Ectodermal cell (in vitro differentiated cells): ENCODE data around the gene PRKCH.

Experiments
- H3K27ac ChIP-seq: 2 replicates; pipeline ENCODE4 v1.7.0; 2013; ENCODE audit warnings: mild to moderate bottlenecking, low read depth, low read length; ENCODE audit not compliant: insufficient read depth, poor library complexity, severe bottlenecking
- H3K27me3 ChIP-seq: 2 replicates; pipeline ENCODE4 v1.7.0; 2013; ENCODE audit warnings: mild to moderate bottlenecking, low read length; ENCODE audit not compliant: insufficient read depth, control insufficient read depth, poor library complexity, severe bottlenecking
- H3K36me3 ChIP-seq: one replicate; pipeline ENCODE4 v1.7.0; 2013; ENCODE audit warnings: low read length; ENCODE audit not compliant: control insufficient read depth, insufficient read depth
- H3K4me1 ChIP-seq: one replicate; pipeline ENCODE4 v1.7.0; 2013; ENCODE audit warnings: low read length; ENCODE audit not compliant: control insufficient read depth, insufficient read depth
- H3K4me3 ChIP-seq: 2 replicates; pipeline ENCODE4 v1.7.0; 2013; ENCODE audit warnings: low read depth, low read length, control low read depth; ENCODE audit not compliant: insufficient read depth
- H3K9me3 ChIP-seq: 2 replicates; pipeline ENCODE4 v1.7.0; 2013; ENCODE audit warnings: mild to moderate bottlenecking, low read length, moderate library complexity; ENCODE audit not compliant: control insufficient read depth
- WGBS, 2 experiments: methylation state at CpG; one replicate each; pipeline ENCODE4 v1.1.7; 2013; ENCODE audit warnings: missing lambda C conversion rate in 2 of 2; 5-methylcytosine and 5-hydroxymethylcytosine counted together

The PRKCH gene

DNA sequence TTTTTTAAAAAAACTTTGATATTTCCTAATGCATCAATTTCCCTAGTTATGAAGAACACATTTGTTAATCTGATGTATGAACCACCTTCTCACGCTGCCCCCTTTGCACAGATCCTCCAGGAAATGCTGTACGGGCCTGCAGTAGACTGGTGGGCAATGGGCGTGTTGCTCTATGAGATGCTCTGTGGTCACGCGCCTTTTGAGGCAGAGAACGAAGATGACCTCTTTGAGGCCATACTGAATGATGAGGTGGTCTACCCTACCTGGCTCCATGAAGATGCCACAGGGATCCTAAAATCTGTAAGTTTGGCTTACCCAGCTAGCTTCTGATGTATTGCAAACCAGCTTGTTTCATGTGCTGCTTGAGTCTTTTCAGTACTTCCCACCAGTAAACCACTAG lies 208.9 kb downstream of the PRKCH start:
- no peaks in the 10 kb centered on the region for H3K9me3 ChIP-seq
- 80 to 81% methylated on average over 6 of the region's 6 CpGs for WGBS, 2 experiments

DNA sequence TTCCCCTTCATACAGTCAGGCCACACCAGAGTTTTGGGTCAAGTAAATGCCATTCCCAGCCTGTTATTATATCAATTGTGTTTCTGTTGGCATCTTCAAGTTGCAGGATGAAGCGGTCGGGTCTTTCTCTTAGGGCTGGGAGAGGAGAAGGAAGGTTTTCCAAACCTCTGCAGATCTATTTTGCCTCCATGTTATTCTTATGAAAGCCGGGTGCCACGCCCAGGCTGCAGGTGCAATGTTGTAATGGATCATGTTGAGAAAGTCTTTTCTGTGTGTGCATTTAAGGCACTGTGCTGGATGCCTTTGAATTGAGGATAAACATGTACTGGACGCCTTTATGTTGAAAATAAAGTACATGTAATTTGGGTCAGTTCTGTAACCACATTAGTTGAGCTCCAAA lies 209.5 kb downstream of the PRKCH start:
- Histone ChIP-seq H3K36me3 (no peaks in the 10 kb centered on the region), H3K27me3 (no peaks in the 10 kb centered on the region), H3K4me3 (no peak overlapping the region), H3K27ac (no peak overlapping the region), H3K4me1 (no peaks in the 10 kb centered on the region), H3K9me3 (no peaks in the 10 kb centered on the region)
- WGBS, 2 experiments: 88 to 94% methylated on average over 5 of the region's 5 CpGs

More for the DNA sequence above, 208.9 kb downstream of the PRKCH start:
- H3K4me3 ChIP-seq: no peak overlapping the region
- H3K27ac ChIP-seq: no peak overlapping the region
- H3K4me1 ChIP-seq: no peaks in the 10 kb centered on the region
- H3K27me3 ChIP-seq: no peaks in the 10 kb centered on the region
- no peaks in the 10 kb centered on the region for H3K36me3 ChIP-seq

- H3K36me3 ChIP-seq: no peaks in the 10 kb centered on the region
- H3K27ac ChIP-seq: no peak overlapping the region
- no peaks in the 10 kb centered on the region for H3K9me3 ChIP-seq
- 74 to 77% methylated on average over 5 of the region's 5 CpGs for WGBS, 2 experiments
- H3K4me3 ChIP-seq: no peak overlapping the region
- H3K27me3 ChIP-seq: no peaks in the 10 kb centered on the region
- no peaks in the 10 kb centered on the region for H3K4me1 ChIP-seq
These were observed 210.2 kb downstream of the PRKCH start for GRCh38 chr14:61531465-61532122.

DNA sequence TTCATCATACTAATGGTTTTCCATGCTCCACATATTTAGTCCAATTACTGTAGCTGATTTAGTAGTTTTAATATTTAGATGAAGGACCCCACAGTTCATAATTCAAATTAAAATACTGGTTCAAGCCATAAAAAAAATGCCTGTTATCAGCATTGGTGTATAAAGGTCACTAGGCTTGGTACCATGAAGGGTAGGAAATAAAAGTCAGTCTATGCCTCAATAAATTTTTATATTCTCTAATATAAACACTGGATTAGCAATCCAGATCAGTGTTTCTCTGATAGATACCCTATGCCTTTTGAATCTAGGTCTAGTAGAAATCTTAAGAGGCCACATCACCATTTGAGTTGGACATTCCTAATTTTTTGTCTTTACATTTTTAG lies 210.7 kb downstream of the PRKCH start:
- H3K36me3 ChIP-seq: no peaks in the 10 kb centered on the region
- H3K27ac ChIP-seq: no peak overlapping the region
- H3K27me3 ChIP-seq: no peaks in the 10 kb centered on the region
- no peaks in the 10 kb centered on the region for H3K4me1 ChIP-seq
- H3K9me3 ChIP-seq: no peaks in the 10 kb centered on the region
- no peak overlapping the region for H3K4me3 ChIP-seq

GRCh38 chr14:61532763-61533162 lies 211.4 kb downstream of the PRKCH start:
- Histone ChIP-seq H3K4me3 (no peak overlapping the region), H3K27me3 (no peaks in the 10 kb centered on the region), H3K27ac (no peak overlapping the region), H3K9me3 (no peaks in the 10 kb centered on the region), H3K4me1 (no peaks in the 10 kb centered on the region), H3K36me3 (no peaks in the 10 kb centered on the region)
- 75 to 77% methylated on average over 6 of the region's 6 CpGs for WGBS, 2 experiments

DNA sequence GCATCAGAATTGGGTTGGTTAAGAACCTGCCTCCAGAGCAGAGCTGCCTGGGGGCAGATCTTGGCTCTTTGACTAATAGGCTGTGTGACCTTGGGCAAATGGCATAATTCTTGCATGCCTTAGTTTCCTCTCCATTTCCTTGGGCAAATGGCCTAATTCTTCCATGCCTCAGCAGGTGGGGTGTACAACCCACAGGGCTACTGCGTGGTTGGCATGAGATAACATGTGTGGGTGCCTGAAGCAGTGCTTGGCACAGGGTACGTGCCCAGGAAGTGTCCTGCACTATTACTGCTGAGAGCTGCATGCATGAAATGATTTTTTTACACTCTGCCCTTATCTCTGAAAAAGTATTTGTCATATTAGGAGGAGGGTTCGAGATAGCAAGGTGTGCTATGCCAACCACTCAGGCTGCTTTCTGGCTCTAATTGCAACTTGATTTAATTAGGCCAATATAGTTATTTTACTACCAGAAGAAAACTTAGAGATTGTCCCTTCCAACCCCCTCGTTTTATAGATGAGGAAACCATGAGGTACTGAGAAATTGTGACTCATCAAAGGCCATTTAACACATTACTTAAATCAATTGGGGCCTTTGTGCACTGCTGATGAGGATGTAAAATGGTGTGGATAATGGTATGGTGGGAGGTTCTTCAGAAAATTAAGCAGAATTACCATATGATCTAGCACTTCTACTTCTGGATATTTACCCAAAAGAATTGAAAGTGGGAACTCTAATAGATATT lies 212.3 kb downstream of the PRKCH start:
- Histone ChIP-seq H3K9me3 (no peaks in the 10 kb centered on the region), H3K36me3 (no peaks in the 10 kb centered on the region), H3K27me3 (no peaks in the 10 kb centered on the region), H3K27ac (no peak overlapping the region), H3K4me3 (no peak overlapping the region), H3K4me1 (no peaks in the 10 kb centered on the region)
- 90% methylated on average over 2 to 4 of the region's 4 CpGs for WGBS, 2 experiments

DNA sequence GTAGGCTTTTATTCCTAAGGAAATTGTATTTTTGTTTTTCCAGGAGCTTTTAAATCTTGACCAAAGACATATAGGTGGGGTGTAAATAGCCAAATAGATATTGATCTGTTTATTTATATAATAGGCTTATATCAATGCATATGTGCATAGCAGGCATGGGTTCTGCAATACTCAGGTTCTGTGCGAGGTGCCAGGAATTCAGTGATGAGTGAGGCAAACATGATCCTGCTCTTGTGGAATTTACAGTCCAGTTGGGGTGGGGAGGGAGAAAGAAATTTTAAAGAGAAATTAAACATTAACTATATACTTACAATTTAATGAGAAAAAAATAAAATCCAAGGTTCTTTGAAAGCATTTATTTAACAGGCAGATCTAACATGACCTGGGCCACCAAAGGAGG lies 213.7 kb downstream of the PRKCH start:
- H3K4me1 ChIP-seq: no peaks in the 10 kb centered on the region
- H3K4me3 ChIP-seq: no peak overlapping the region
- no peaks in the 10 kb centered on the region for H3K27me3 ChIP-seq
- H3K27ac ChIP-seq: no peak overlapping the region
- H3K9me3 ChIP-seq: no peaks in the 10 kb centered on the region
- no peaks in the 10 kb centered on the region for H3K36me3 ChIP-seq
- 89 to 100% methylated on average over 1 of the region's 1 CpG for WGBS, 2 experiments

- H3K4me1 ChIP-seq: no peaks in the 10 kb centered on the region
- H3K9me3 ChIP-seq: no peaks in the 10 kb centered on the region
- 96 to 97% methylated on average over 4 of the region's 4 CpGs for WGBS, 2 experiments
- H3K27ac ChIP-seq: no peak overlapping the region
- no peaks in the 10 kb centered on the region for H3K27me3 ChIP-seq
- H3K4me3 ChIP-seq: no peak overlapping the region
- H3K36me3 ChIP-seq: no peaks in the 10 kb centered on the region
These were observed 214.1 kb downstream of the PRKCH start for GRCh38 chr14:61535458-61535857.

GRCh38 chr14:61536661-61537562 lies 215.5 kb downstream of the PRKCH start:
- Histone ChIP-seq H3K9me3 (no peaks in the 10 kb centered on the region), H3K27me3 (no peaks in the 10 kb centered on the region), H3K27ac (no peak overlapping the region), H3K4me1 (no peaks in the 10 kb centered on the region), H3K36me3 (no peaks in the 10 kb centered on the region), H3K4me3 (no peak overlapping the region)
- WGBS, 2 experiments: 82 to 92% methylated on average over 10 to 12 of the region's 12 CpGs
